GM11168 (cell line): ENCODE data around the gene TMEM220.

ENCODE experiments used
- in situ Hi-C: fragments of 300-500 bp; cut with MboI; formaldehyde crosslinking; loops from one replicate; pipeline ENCODE4 v1.12.0; 2022; ENCODE audit warnings: low sequenced_read_pairs; ENCODE audit not compliant: unreplicated experiment

TMEM220 gene

GRCh38 chr17:10674704-10675103, 55.1 kb downstream of the TMEM220 start:
- in situ Hi-C loops = no loop called here

GRCh38 chr17:10673312-10673711, 56.5 kb downstream of the TMEM220 start:
- in situ Hi-C loops = no loop called here

GRCh38 chr17:10668775-10669174, 61.0 kb downstream of the TMEM220 start:
- in situ Hi-C loops = no loop called here

- in situ Hi-C loops = no loop called here
These were observed 62.9 kb downstream of the TMEM220 start for GRCh38 chr17:10666906-10667305.

- in situ Hi-C loops = no loop called here
These were observed 65.3 kb downstream of the TMEM220 start for GRCh38 chr17:10664571-10664970.
